DND-41 (cell line): ENCODE measurements around the gene VIL1.

ENCODE experiments used
- CTCF ChIP-seq: IDR thresholded peaks from 2 replicates; pipeline ENCODE4 v1.5.1; 2012; ENCODE audit warnings: borderline replicate concordance, low read length, moderate library complexity, mild to moderate bottlenecking; ENCODE audit not compliant: poor library complexity, severe bottlenecking; ENCODE audit errors: extremely low read depth
- EZH2 ChIP-seq: IDR thresholded peaks from 3 replicates; pipeline ENCODE4 v1.6.1; 2012; ENCODE audit warnings: borderline replicate concordance, low read depth, mild to moderate bottlenecking, moderate library complexity, low read length, inconsistent platforms; ENCODE audit not compliant: severe bottlenecking

GRCh38 chr2:218470448-218470847 lies 51.5 kb downstream of the VIL1 start:
- TF ChIP-seq CTCF (no peak), EZH2 (no peak)
